H1 (cell line): ENCODE data around the gene TBC1D22A. TPM values are rescaled to one million over a fixed set of nuclear protein-coding genes. Genes with fewer than 3 reads are reported as not detected.

Experiments used
- CTCF ChIA-PET: fragments of 300-600 bp; sonication (Branson Sonifier 250); formaldehyde crosslinking; loops from one replicate; lab custom pipeline; 2021; ENCODE audit not compliant: partially characterized antibody; lab: Charles Lee
- POLR2A ChIA-PET: fragments of 300-600 bp; sonication (Branson Sonifier 250); formaldehyde crosslinking; loops from one replicate; lab custom pipeline; 2021; ENCODE audit warnings: inconsistent platforms; ENCODE audit not compliant: partially characterized antibody; lab: Charles Lee
- DNase-seq, 2 experiments: peaks; one replicate each; pipeline versions ENCODE4 v3.0.0 to v3.0.0-alpha.2; 2010 to 2022; ENCODE audit warnings: low spot score in 2 of 2, low read depth in 1 of 2, mixed read lengths in 1 of 2
- FAIRE-seq: peaks from 2 replicates; lab custom pipeline; 2011; peaks lifted over from hg19 to GRCh38; lab: Jason Lieb, UNC
- H2AFZ ChIP-seq: 2 replicates; pipeline ENCODE4 v1.8.1; 2012; ENCODE audit warnings: low read length, inconsistent platforms
- H2AK5ac ChIP-seq: 2 replicates; pipeline ENCODE4 v1.6.1; 2013; ENCODE audit warnings: low read depth, low read length
- H2BK120ac ChIP-seq: replicated peaks from 2 replicates; pipeline ENCODE3; 2013; ENCODE audit warnings: low read depth, low read length, inconsistent platforms
- H2BK12ac ChIP-seq: 2 replicates; pipeline ENCODE4 v1.6.1; 2013; ENCODE audit warnings: low read depth, low read length
- H2BK15ac ChIP-seq: 2 replicates; pipeline ENCODE4 v1.6.1; 2013; ENCODE audit warnings: low read length
- H2BK20ac ChIP-seq: 2 replicates; pipeline ENCODE4 v1.6.1; 2013; ENCODE audit warnings: low read length
- H2BK5ac ChIP-seq: 2 replicates; pipeline ENCODE4 v1.6.1; 2013; ENCODE audit warnings: low read depth, low read length
- H3K14ac ChIP-seq: 2 replicates; pipeline ENCODE4 v1.6.1; 2013; ENCODE audit warnings: inconsistent platforms; ENCODE audit not compliant: insufficient read length
- H3K18ac ChIP-seq: 2 replicates; pipeline ENCODE4 v1.6.1; 2013; ENCODE audit warnings: low read length; ENCODE audit errors: extremely low read depth
- H3K23ac ChIP-seq: 2 replicates; pipeline ENCODE4 v1.6.1; 2013; ENCODE audit warnings: inconsistent platforms; ENCODE audit not compliant: insufficient read length
- H3K23me2 ChIP-seq: 2 replicates; pipeline ENCODE4 v1.6.1; 2013; ENCODE audit warnings: low read depth, low read length
- H3K27ac ChIP-seq: 2 replicates; pipeline ENCODE4 v1.6.1; 2011; ENCODE audit warnings: low read depth, low read length, inconsistent platforms
- H3K27me3 ChIP-seq, 4 experiments: replicated peaks in 1 of 4; 1 replicate in 1 of 4; 2 replicates in 3 of 4; pipeline versions ENCODE4 v1.6.1 to v1.8.1; 2011 to 2013; ENCODE audit warnings: low read length in 3 of 4, mild to moderate bottlenecking in 3 of 4, inconsistent platforms in 2 of 4, mixed read lengths in 2 of 4, moderate library complexity in 1 of 4; ENCODE audit not compliant: control insufficient read depth in 3 of 4, insufficient read depth in 3 of 4; ENCODE audit errors: extremely low read depth in 1 of 4
- H3K36me3 ChIP-seq, 4 experiments: 2 replicates each; pipeline versions ENCODE4 v1.6.1 to v1.8.1; 2011 to 2013; ENCODE audit warnings: mild to moderate bottlenecking in 4 of 4, low read length in 3 of 4, moderate library complexity in 2 of 4, control low read depth in 1 of 4, inconsistent platforms in 1 of 4; ENCODE audit not compliant: insufficient read depth in 4 of 4, control insufficient read depth in 2 of 4
- H3K4ac ChIP-seq: replicated peaks from 2 replicates; pipeline ENCODE3; 2013; ENCODE audit warnings: low read length, low read depth, mixed read lengths, inconsistent platforms; ENCODE audit not compliant: insufficient read length
- H3K4me1 ChIP-seq, 4 experiments: replicated peaks in 1 of 4; 1 replicate in 1 of 4; 2 replicates in 3 of 4; pipeline versions ENCODE4 v1.6.1 to v1.8.1; 2011 to 2013; ENCODE audit warnings: low read length in 3 of 4, inconsistent platforms in 2 of 4, mixed read lengths in 1 of 4; ENCODE audit not compliant: insufficient read depth in 4 of 4, control insufficient read depth in 3 of 4
- H3K4me2 ChIP-seq, 2 experiments: 2 replicates each; pipeline versions ENCODE4 v1.6.1 to v1.8.1; 2011 to 2013; ENCODE audit warnings: low read depth in 2 of 2, low read length in 2 of 2, control low read depth in 1 of 2, inconsistent platforms in 1 of 2, mild to moderate bottlenecking in 1 of 2; ENCODE audit not compliant: insufficient read depth in 1 of 2
- H3K4me3 ChIP-seq, 4 experiments: fragments of 200-600, 300-600 bp in 1 of 4; sonication (generic), shearing (Covaris generic), sonication (Bioruptor Twin) in 1 of 4; 2 replicates each; pipeline versions ENCODE4 v1.5.1 to v1.8.1; 2011 to 2016; ENCODE audit warnings: low read length in 4 of 4, low read depth in 3 of 4, control low read depth in 2 of 4, inconsistent platforms in 2 of 4, mild to moderate bottlenecking in 2 of 4, mixed read lengths in 1 of 4, moderate library complexity in 1 of 4; ENCODE audit not compliant: insufficient read depth in 2 of 4; ENCODE audit errors: extremely low read depth in 1 of 4
- H3K56ac ChIP-seq: replicated peaks from 2 replicates; pipeline ENCODE3; 2013; ENCODE audit warnings: low read depth, mild to moderate bottlenecking, mixed read lengths, low read length, inconsistent platforms; ENCODE audit not compliant: insufficient read length
- H3K79me1 ChIP-seq: 2 replicates; pipeline ENCODE4 v1.6.1; 2013; ENCODE audit warnings: low read depth, low read length, control low read depth
- H3K79me2 ChIP-seq, 2 experiments: 2 replicates each; pipeline versions ENCODE4 v1.6.1 to v1.8.1; 2012 to 2013; ENCODE audit warnings: low read length in 2 of 2, mild to moderate bottlenecking in 2 of 2, inconsistent platforms in 1 of 2; ENCODE audit not compliant: insufficient read depth in 2 of 2, control insufficient read depth in 1 of 2
- H3K9ac ChIP-seq, 4 experiments: replicated peaks in 1 of 4; 1 replicate in 1 of 4; 2 replicates in 3 of 4; pipeline versions ENCODE4 v1.6.1 to v1.8.1; 2011 to 2013; ENCODE audit warnings: low read depth in 3 of 4, low read length in 3 of 4, control low read depth in 2 of 4, mild to moderate bottlenecking in 2 of 4, moderate library complexity in 2 of 4, inconsistent platforms in 1 of 4; ENCODE audit errors: extremely low read depth in 1 of 4
- H3K9me3 ChIP-seq, 2 experiments: 2 replicates each; pipeline versions ENCODE4 v1.6.1 to v1.8.1; 2012 to 2013; ENCODE audit warnings: mild to moderate bottlenecking in 2 of 2, moderate library complexity in 2 of 2, control low read depth in 1 of 2, inconsistent platforms in 1 of 2, low read depth in 1 of 2, low read length in 1 of 2, mixed read lengths in 1 of 2; ENCODE audit not compliant: insufficient read depth in 2 of 2
- H4K20me1 ChIP-seq, 2 experiments: replicated peaks in 1 of 2; 2 replicates each; pipeline versions ENCODE3 to v1.8.1; 2011 to 2013; ENCODE audit warnings: inconsistent platforms in 2 of 2, low read length in 2 of 2, mild to moderate bottlenecking in 1 of 2; ENCODE audit not compliant: insufficient read depth in 2 of 2, control insufficient read depth in 1 of 2
- H4K5ac ChIP-seq: 2 replicates; pipeline ENCODE4 v1.6.1; 2013; ENCODE audit warnings: low read length, low read depth, mixed read lengths, inconsistent platforms; ENCODE audit not compliant: insufficient read length
- H4K8ac ChIP-seq: 2 replicates; pipeline ENCODE4 v1.8.0; 2013; ENCODE audit warnings: mild to moderate bottlenecking, moderate library complexity, low read length, inconsistent platforms; ENCODE audit not compliant: insufficient read depth; ENCODE audit errors: extremely low read depth
- H4K91ac ChIP-seq: replicated peaks from 2 replicates; pipeline ENCODE3; 2013; ENCODE audit warnings: low read length, mixed read lengths, inconsistent platforms; ENCODE audit not compliant: insufficient read length
- CBX8 ChIP-seq: fragments of 300-800, 300-1000 bp; sonication (generic); IDR thresholded peaks from 2 replicates; pipeline ENCODE4 v1.7.1; 2016; ENCODE audit warnings: low read depth, low read length, borderline replicate concordance
- CTCF ChIP-seq, 3 experiments: IDR thresholded peaks; 1 replicate in 2 of 3; 2 replicates in 1 of 3; pipeline versions ENCODE4 v1.5.1 to v1.6.1; 2011; ENCODE audit warnings: low read length in 3 of 3, mild to moderate bottlenecking in 3 of 3, inconsistent platforms in 2 of 3, low read depth in 1 of 3, moderate library complexity in 1 of 3; ENCODE audit not compliant: insufficient read depth in 1 of 3; ENCODE audit errors: control extremely low read depth in 1 of 3
- EZH2 ChIP-seq: fragments of 200-600 bp; sonication (generic); IDR thresholded peaks from 2 replicates; pipeline ENCODE4 v1.7.1; 2012; ENCODE audit warnings: low read depth, mild to moderate bottlenecking, moderate library complexity, low read length, inconsistent platforms; ENCODE audit not compliant: severe bottlenecking
- KDM5A ChIP-seq: fragments of 200-600 bp; IDR thresholded peaks from 2 replicates; pipeline ENCODE4 v1.7.1; 2012; ENCODE audit warnings: mild to moderate bottlenecking, low read length, inconsistent platforms, mixed read lengths
- MAFK ChIP-seq: IDR thresholded peaks from 2 replicates; pipeline ENCODE4 v1.6.1; 2012; ENCODE audit warnings: low read depth, mild to moderate bottlenecking, improper control_type of control experiment, low read length
- POLR2A ChIP-seq, 2 experiments: IDR thresholded peaks; 1 replicate in 1 of 2; 2 replicates in 1 of 2; pipeline ENCODE4 v1.6.1; 2011; ENCODE audit warnings: low read depth in 2 of 2, low read length in 2 of 2, mild to moderate bottlenecking in 2 of 2; ENCODE audit errors: control extremely low read depth in 1 of 2
- RXRA ChIP-seq: IDR thresholded peaks from 2 replicates; pipeline ENCODE4 v1.6.1; 2011; ENCODE audit warnings: low read depth, mild to moderate bottlenecking, low read length, moderate library complexity; ENCODE audit not compliant: insufficient read depth
- SP2 ChIP-seq: IDR thresholded peaks from 2 replicates; pipeline ENCODE4 v1.6.1; 2012; ENCODE audit warnings: mild to moderate bottlenecking, low read length, inconsistent platforms
- TCF12 ChIP-seq: IDR thresholded peaks from 2 replicates; pipeline ENCODE4 v1.6.1; 2011; ENCODE audit warnings: low read depth, mild to moderate bottlenecking, low read length
- WGBS, 2 experiments: shearing (Covaris generic) in 1 of 2; methylation state at CpG; one replicate each; pipeline versions ENCODE4 v1.1.6 to v1.1.7; 2013 to 2015; ENCODE audit warnings: low lambda C conversion rate in 2 of 2, mixed read lengths in 2 of 2, inconsistent platforms in 1 of 2, low coverage in 1 of 2, missing lambda C conversion rate in 1 of 2; ENCODE audit not compliant: insufficient replicate concordance in 2 of 2, insufficient coverage in 1 of 2, insufficient read length in 1 of 2; ENCODE audit errors: extremely low coverage in 1 of 2, missing lambda C conversion rate in 1 of 2; 5-methylcytosine and 5-hydroxymethylcytosine counted together
- polyA plus RNA-seq, 7 experiments: library from polyadenylated mRNA; depleted of rRNA in 3 of 7; stranded (reverse) in 5 of 7; unstranded in 2 of 7; fragments of >200 nt in 5 of 7; fragments of 200-250 nt in 2 of 7; gene quantifications; 1 replicate in 5 of 7; 2 replicates in 1 of 7; 4 replicates in 1 of 7; pipeline versions ENCODE4 v1.2.1 to v1.2.3, GENCODE V29; 2011 to 2013; ENCODE audit warnings: missing spikeins in 2 of 7, mixed read lengths in 2 of 7
- total RNA-seq: library from RNA; stranded (reverse); fragmentation: NEBNext Ultra II Directional; extraction: Animal tissue kit (Norgen Biotek cat#: 25700); gene quantifications from 2 replicates; pipeline ENCODE4 v1.2.1, GENCODE V29; 2021
- TF ChIP-seq, protein P1 (sequence below): IDR thresholded peaks from 2 replicates; pipeline ENCODE4 v1.6.1; 2011; ENCODE audit warnings: low read depth, mild to moderate bottlenecking, low read length; ENCODE audit not compliant: insufficient read depth

The TBC1D22A gene
- total and polyA plus RNA-seq, 2 of the 8 experiments (the other 6 are each of a cell fraction or from before 2014, with no cell fraction given) = 11.9 to 18.4 TPM

GRCh38 chr22:46754826-46755225 is 7.6 kb upstream of the TBC1D22A start:
- Histone ChIP-seq H2AK5ac (no peak overlapping the region), H2BK12ac (no peak overlapping the region), H3K27me3 (no peaks in the 10 kb centered on the region), H2BK15ac (no peak overlapping the region), H3K23ac (no peak overlapping the region), H3K27ac (no peak overlapping the region), H3K79me2 (no peaks in the 10 kb centered on the region), H2AFZ (no peak overlapping the region), H4K20me1 (peaks cover 0 to 2% of the 10 kb centered on the region in 2 experiments), H3K9me3 (peaks cover 15 to 27% of the 10 kb centered on the region in 2 experiments), H3K4me2 (no peak overlapping the region), H3K56ac (no peak overlapping the region), H3K4me1 (no peaks in the 10 kb centered on the region), H3K9ac (no peak overlapping the region), H2BK5ac (no peak overlapping the region), H3K79me1 (no peaks in the 10 kb centered on the region), H3K14ac (no peak overlapping the region), H2BK20ac (no peak overlapping the region), H4K5ac (no peak overlapping the region), H3K4ac (no peak overlapping the region), H4K91ac (no peak overlapping the region), H3K36me3 (peaks cover 0 to 6% (median 0%) of the 10 kb centered on the region in 4 experiments; a peak in 1 of 8 replicates), H3K23me2 (no peaks in the 10 kb centered on the region), H3K4me3 (no peak overlapping the region), H4K8ac (no peak overlapping the region), H2BK120ac (no peak overlapping the region), H3K18ac (no peak overlapping the region)
- DNase-seq (no peak), FAIRE-seq (no peak)
- CTCF ChIA-PET = interaction anchor here (1.3 kb wide), 2 partner anchors 14 to 72 kb away, joined by 3 read pairs; no protein-coding TSS in a partner anchor
- POLR2A ChIA-PET = no interaction called here
- 92% methylated on average over 4 of the region's 6 CpGs; no CpG with 5 or more reads in 1 of the 2 experiments for WGBS, 2 experiments
- TF ChIP-seq TCF12 = no peak
- TF ChIP-seq, protein P1, sequence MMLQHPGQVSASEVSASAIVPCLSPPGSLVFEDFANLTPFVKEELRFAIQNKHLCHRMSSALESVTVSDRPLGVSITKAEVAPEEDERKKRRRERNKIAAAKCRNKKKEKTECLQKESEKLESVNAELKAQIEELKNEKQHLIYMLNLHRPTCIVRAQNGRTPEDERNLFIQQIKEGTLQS = no peak
- no peak for TF ChIP-seq EZH2
- no peak for TF ChIP-seq KDM5A
- TF ChIP-seq RXRA = no peak
- TF ChIP-seq MAFK = no peak
- TF ChIP-seq CTCF (IDR thresholded peaks at IDR 0.05; ENCODE audit: control extremely low read depth in 1 of 3, insufficient read depth in 1 of 3, low read depth in 1 of 3, low read length in 3 of 3) = no peak
- no peak for TF ChIP-seq POLR2A (IDR thresholded peaks at IDR 0.05; ENCODE audit: control extremely low read depth in 1 of 2, low read depth in 2 of 2, low read length in 2 of 2)
- no peak for TF ChIP-seq SP2
- no peak for TF ChIP-seq CBX8
